HepG2 (cell line): Measurements from ENCODE around the gene FXR2. TPM values are rescaled to one million over a fixed set of nuclear protein-coding genes. Genes with fewer than 3 reads are reported as not detected.
A peak's percentile ranks its signal among the peaks of the same experiment; 100 is the strongest.

ENCODE experiments used
- BCL3 ChIP-seq: sonication (generic); formaldehyde crosslinking; IDR thresholded peaks from 2 replicates; pipeline ENCODE4 v1.5.1; 2020; ENCODE audit warnings: mild to moderate bottlenecking, missing genetic modification reagents, moderate library complexity
- DNMT1 ChIP-seq: sonication (generic); formaldehyde crosslinking; IDR thresholded peaks from 2 replicates; pipeline ENCODE4 v1.5.1; 2020; ENCODE audit warnings: mild to moderate bottlenecking, missing genetic modification reagents
- HIVEP1 ChIP-seq: sonication (generic); formaldehyde crosslinking; IDR thresholded peaks from 2 replicates; pipeline ENCODE4 v1.4.0; 2020; ENCODE audit warnings: mild to moderate bottlenecking, missing genetic modification reagents
- KAT8 ChIP-seq: IDR thresholded peaks from 2 replicates; pipeline ENCODE4 v1.6.1; 2016; ENCODE audit warnings: missing genetic modification reagents, missing compliant biosample characterization
- PATZ1 ChIP-seq: sonication (generic); formaldehyde crosslinking; IDR thresholded peaks from 2 replicates; pipeline ENCODE4 v1.4.0; 2020; ENCODE audit warnings: missing genetic modification reagents
- PCBP1 ChIP-seq: fragments of 200-400 bp; formaldehyde crosslinking; IDR thresholded peaks from 2 replicates; pipeline ENCODE4 v1.6.1; 2017; ENCODE audit warnings: mild to moderate bottlenecking, low read depth, low read length, borderline replicate concordance
- POLR2A ChIP-seq, 2 experiments: IDR thresholded peaks; 2 replicates each; pipeline ENCODE4 v1.6.1; 2011; ENCODE audit warnings: low read depth in 2 of 2, low read length in 2 of 2, mild to moderate bottlenecking in 1 of 2, moderate library complexity in 1 of 2; ENCODE audit not compliant: insufficient read depth in 1 of 2
- POLR2G ChIP-seq: fragments of 200-400 bp; formaldehyde crosslinking; IDR thresholded peaks from 2 replicates; pipeline ENCODE4 v1.6.1; 2018; ENCODE audit warnings: mild to moderate bottlenecking, low read depth, low read length, moderate library complexity
- PRMT3 ChIP-seq: sonication (generic); formaldehyde crosslinking; IDR thresholded peaks from 2 replicates; pipeline ENCODE4 v1.8.1; 2022; ENCODE audit warnings: low read depth, mild to moderate bottlenecking, moderate library complexity, missing genetic modification reagents, borderline replicate concordance
- RARA ChIP-seq: IDR thresholded peaks from 2 replicates; pipeline ENCODE4 v1.6.1; 2016; ENCODE audit warnings: missing genetic modification reagents, missing compliant biosample characterization
- RXRB ChIP-seq: IDR thresholded peaks from 2 replicates; pipeline ENCODE4 v1.6.1; 2016; ENCODE audit warnings: borderline replicate concordance, missing genetic modification reagents, missing compliant biosample characterization
- SALL1 ChIP-seq: sonication (generic); formaldehyde crosslinking; IDR thresholded peaks from 2 replicates; pipeline ENCODE4 v1.8.0; 2022; ENCODE audit warnings: mild to moderate bottlenecking, missing genetic modification reagents
- ZBTB38 ChIP-seq: sonication (generic); formaldehyde crosslinking; IDR thresholded peaks from 2 replicates; pipeline ENCODE4 v1.5.1; 2020; ENCODE audit warnings: mild to moderate bottlenecking, missing genetic modification reagents
- ZFY ChIP-seq: sonication (generic); formaldehyde crosslinking; IDR thresholded peaks from 2 replicates; pipeline ENCODE4 v1.4.0; 2020; ENCODE audit warnings: missing genetic modification reagents
- ZNF276 ChIP-seq: sonication (generic); formaldehyde crosslinking; IDR thresholded peaks from 2 replicates; pipeline ENCODE4 v1.4.0; 2020; ENCODE audit warnings: mild to moderate bottlenecking, low read depth, missing genetic modification reagents
- ZNF430 ChIP-seq: sonication (generic); formaldehyde crosslinking; IDR thresholded peaks from 2 replicates; pipeline ENCODE4 v1.9.0; 2021; ENCODE audit warnings: mild to moderate bottlenecking, missing genetic modification reagents
- ZNF674 ChIP-seq: sonication (generic); formaldehyde crosslinking; IDR thresholded peaks from 2 replicates; pipeline ENCODE4 v1.5.0; 2020; ENCODE audit warnings: low read depth, mild to moderate bottlenecking, missing genetic modification reagents
- ZNF768 ChIP-seq: sonication (generic); formaldehyde crosslinking; IDR thresholded peaks from 2 replicates; pipeline ENCODE4 v1.4.0; 2020; ENCODE audit warnings: missing genetic modification reagents
- ZSCAN21 ChIP-seq: sonication (generic); formaldehyde crosslinking; IDR thresholded peaks from 2 replicates; pipeline ENCODE4 v1.8.0; 2022; ENCODE audit warnings: mild to moderate bottlenecking, missing genetic modification reagents, moderate library complexity, borderline replicate concordance
- polyA plus RNA-seq, 8 experiments: library from polyadenylated mRNA; depleted of rRNA in 3 of 8; stranded (reverse) in 7 of 8; unstranded in 1 of 8; fragments of >200 nt; fragmentation: Illumina TruSeq in 4 of 8; extraction: Trizol in 4 of 8; gene quantifications; 2 replicates each; pipeline versions ENCODE4 v1.2.1 to v1.2.3, GENCODE V29; 2011 to 2016; ENCODE audit warnings: low read depth in 4 of 8, missing spikeins in 1 of 8, mixed read lengths in 1 of 8; ENCODE audit not compliant: insufficient read depth in 1 of 8
- total RNA-seq, 5 experiments: library from RNA; depleted of rRNA; stranded (reverse); fragments of >200 nt; fragmentation: Illumina TruSeq; extraction: Trizol; gene quantifications; 2 replicates each; pipeline ENCODE4 v1.2.3, GENCODE V29; 2016; ENCODE audit warnings: low read depth in 1 of 5
- TF ChIP-seq, protein P1 (sequence below): sonication (generic); IDR thresholded peaks from 2 replicates; pipeline ENCODE4 v1.6.1; 2016; ENCODE audit warnings: low read depth, borderline replicate concordance

FXR2 gene
- total and polyA plus RNA-seq, 2 of the 13 experiments (the other 11 are each of a cell fraction or from before 2014, with no cell fraction given): 20.9 to 24.4 TPM

GRCh38 chr17:7557775-7558543 is 56.7 kb downstream of the FXR2 start (continued):
- TF ChIP-seq PRMT3 (CRISPR knock-in tag): no peak
- peak; percentile 32; the same call in 1 of the 2 replicates for TF ChIP-seq RARA (CRISPR knock-in tag)
- TF ChIP-seq BCL3 (CRISPR knock-in tag): peak; percentile 25; the same call in 1 of the 2 replicates
- no peak for TF ChIP-seq DNMT1 (CRISPR knock-in tag)
- 0 out of 2 replicates have a peak, but pooled peaks have one; percentile 17 for TF ChIP-seq ZNF768 (CRISPR knock-in tag)
- TF ChIP-seq POLR2A (IDR thresholded peaks at IDR 0.05; ENCODE audit: insufficient read depth in 1 of 2, low read depth in 2 of 2, low read length in 2 of 2): peak; percentile 22 to 72; a peak in 3 of 4 replicates
- TF ChIP-seq HIVEP1 (CRISPR knock-in tag): peak; percentile 79
- TF ChIP-seq PATZ1 (CRISPR knock-in tag): peak; percentile 76
- peak; percentile 54; the same call in 1 of the 2 replicates for TF ChIP-seq RXRB (CRISPR knock-in tag)
- TF ChIP-seq ZSCAN21: 0 out of 2 replicates have a peak, but pooled peaks have one; percentile 23
- TF ChIP-seq ZNF430 (CRISPR knock-in tag): peak; percentile 82; the same call in 1 of the 2 replicates
- peak; percentile 57; the same call in 1 of the 2 replicates for TF ChIP-seq ZNF276
- TF ChIP-seq PCBP1: 0 out of 2 replicates have a peak, but pooled peaks have one; percentile 79
- TF ChIP-seq, protein P1, sequence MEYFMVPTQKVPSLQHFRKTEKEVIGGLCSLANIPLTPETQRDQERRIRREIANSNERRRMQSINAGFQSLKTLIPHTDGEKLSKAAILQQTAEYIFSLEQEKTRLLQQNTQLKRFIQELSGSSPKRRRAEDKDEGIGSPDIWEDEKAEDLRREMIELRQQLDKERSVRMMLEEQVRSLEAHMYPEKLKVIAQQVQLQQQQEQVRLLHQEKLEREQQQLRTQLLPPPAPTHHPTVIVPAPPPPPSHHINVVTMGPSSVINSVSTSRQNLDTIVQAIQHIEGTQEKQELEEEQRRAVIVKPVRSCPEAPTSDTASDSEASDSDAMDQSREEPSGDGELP: peak; percentile 36; the same call in 1 of the 2 replicates
- no peak for TF ChIP-seq ZBTB38 (CRISPR knock-in tag)
- TF ChIP-seq KAT8 (CRISPR knock-in tag): peak; percentile 82
- peak; percentile 46 for TF ChIP-seq SALL1 (CRISPR knock-in tag)
- TF ChIP-seq POLR2G: peak; percentile 76
- TF ChIP-seq ZFY (CRISPR knock-in tag): peak; percentile 77
- no peak for TF ChIP-seq ZNF674 (CRISPR knock-in tag)
